HT-29 (cell line): ENCODE results near the gene SHC3. TPM values are rescaled to one million over a fixed set of nuclear protein-coding genes. Genes with fewer than 3 reads are reported as not detected.

Experiments
- DNase-seq: peaks from one replicate; pipeline ENCODE4 v3.0.0-alpha.2; 2015; ENCODE audit warnings: low spot score
- total RNA-seq: library from RNA; depleted of rRNA; stranded (reverse); fragments of >200 nt; shearing (Covaris generic); gene quantifications from 2 replicates; pipeline ENCODE4 v1.2.3, GENCODE V29; 2014

The SHC3 gene
- total RNA-seq, 1 experiment from 2014 or later, result 0.23 TPM

- DNase-seq, result no peak
Measured at GRCh38 chr9:89054865-89055495, 123.6 kb downstream of the SHC3 start.

GRCh38 chr9:89053301-89053700 lies 125.3 kb downstream of the SHC3 start:
- no peak for DNase-seq

- DNase-seq, result no peak
Measured at GRCh38 chr9:89052470-89053097, 126.0 kb downstream of the SHC3 start.

GRCh38 chr9:89051421-89052025 lies 127.1 kb downstream of the SHC3 start:
- no peak for DNase-seq

GRCh38 chr9:89049646-89050045 lies 129.0 kb downstream of the SHC3 start:
- DNase-seq, result no peak

GRCh38 chr9:89048616-89049015 lies 130.0 kb downstream of the SHC3 start:
- peak; percentile 6 for DNase-seq

- no peak for DNase-seq
Measured at GRCh38 chr9:89047667-89048066, 131.0 kb downstream of the SHC3 start.

- no peak for DNase-seq
Measured at GRCh38 chr9:89046832-89047231, 131.8 kb downstream of the SHC3 start.

GRCh38 chr9:89044881-89045280 lies 133.7 kb downstream of the SHC3 start:
- no peak for DNase-seq

- DNase-seq, result no peak
Measured at GRCh38 chr9:89044104-89044503, 134.5 kb downstream of the SHC3 start.

GRCh38 chr9:89042984-89043383 lies 135.6 kb downstream of the SHC3 start:
- no peak for DNase-seq

- DNase-seq, result no peak
Measured at GRCh38 chr9:89039664-89040063, 139.0 kb downstream of the SHC3 start.

GRCh38 chr9:89039104-89039465 lies 139.5 kb downstream of the SHC3 start:
- no peak for DNase-seq

- no peak for DNase-seq
Measured at GRCh38 chr9:89038382-89039103, 140.1 kb downstream of the SHC3 start.

- DNase-seq, result no peak
Measured at GRCh38 chr9:89037891-89038290, 140.7 kb downstream of the SHC3 start.

GRCh38 chr9:89037346-89037745 lies 141.3 kb downstream of the SHC3 start:
- DNase-seq, result no peak

- DNase-seq, result no peak
Measured at GRCh38 chr9:89036891-89037290, 141.7 kb downstream of the SHC3 start.

- no peak for DNase-seq
Measured at GRCh38 chr9:89036383-89036782, 142.2 kb downstream of the SHC3 start.

- no peak for DNase-seq
Measured at GRCh38 chr9:89032661-89033060, 146.0 kb downstream of the SHC3 start.

GRCh38 chr9:89032173-89032572 lies 146.4 kb downstream of the SHC3 start:
- DNase-seq, result no peak

GRCh38 chr9:89029788-89030187 lies 148.8 kb downstream of the SHC3 start:
- no peak for DNase-seq

- DNase-seq, result no peak
Measured at GRCh38 chr9:89026876-89027275, 151.7 kb downstream of the SHC3 start.

- no peak for DNase-seq
Measured at GRCh38 chr9:89025553-89025952, 153.1 kb downstream of the SHC3 start.
